ENCODE data around the gene ANGPT4. TPM values are rescaled to one million over a fixed set of nuclear protein-coding genes. Genes with fewer than 3 reads are reported as not detected.

Gene ANGPT4
- total RNA-seq, 8 experiments from 2014 or later = 0.05 to 0.28 (median 0.08) TPM; not detected in 3

DNA sequence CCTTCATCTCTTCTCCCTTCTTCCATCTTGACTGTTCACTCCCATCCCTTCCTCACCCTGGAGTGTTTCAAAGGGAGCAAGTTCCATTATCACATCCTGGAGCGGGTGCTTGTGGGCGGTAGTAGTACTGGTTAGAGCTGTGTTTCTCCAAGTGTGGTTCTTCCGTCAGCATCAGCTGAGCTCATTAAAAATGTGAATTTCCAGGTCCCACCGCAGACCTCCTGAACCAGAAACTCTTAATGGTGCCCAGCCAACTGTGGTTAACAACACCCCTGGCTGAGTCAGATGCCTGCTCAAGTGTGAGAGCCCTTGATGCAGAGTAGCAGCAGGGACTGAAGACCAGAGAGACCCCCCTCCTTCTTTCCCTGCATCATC is 24.4 kb downstream of the ANGPT4 start:
- WGBS, 10 experiments = 70 to 92% (median 76%) methylated on average over 2 to 4 of the region's 4 CpGs; no CpG with 5 or more reads in 7 of the 10 experiments
- in situ Hi-C loops (cut with MboI; ENCODE audit: low pct_unique_long_range_greater_than_20kb in 2 of 9, low sequenced_read_pairs in 9 of 9, unreplicated experiment in 9 of 9) = no loop called here
- H3K4me1 ChIP-seq (replicated peaks in 1 of 2) = peaks cover 0 to 3% of the 10 kb centered on the region in 2 donors
- peak in 2 of 8 experiments; percentile 23 to 28 for ATAC-seq (replicated peaks in 6 of 8)
- H3K4me3 ChIP-seq = no peak overlapping the region
- no peak overlapping the region for H3K27ac ChIP-seq

DNA sequence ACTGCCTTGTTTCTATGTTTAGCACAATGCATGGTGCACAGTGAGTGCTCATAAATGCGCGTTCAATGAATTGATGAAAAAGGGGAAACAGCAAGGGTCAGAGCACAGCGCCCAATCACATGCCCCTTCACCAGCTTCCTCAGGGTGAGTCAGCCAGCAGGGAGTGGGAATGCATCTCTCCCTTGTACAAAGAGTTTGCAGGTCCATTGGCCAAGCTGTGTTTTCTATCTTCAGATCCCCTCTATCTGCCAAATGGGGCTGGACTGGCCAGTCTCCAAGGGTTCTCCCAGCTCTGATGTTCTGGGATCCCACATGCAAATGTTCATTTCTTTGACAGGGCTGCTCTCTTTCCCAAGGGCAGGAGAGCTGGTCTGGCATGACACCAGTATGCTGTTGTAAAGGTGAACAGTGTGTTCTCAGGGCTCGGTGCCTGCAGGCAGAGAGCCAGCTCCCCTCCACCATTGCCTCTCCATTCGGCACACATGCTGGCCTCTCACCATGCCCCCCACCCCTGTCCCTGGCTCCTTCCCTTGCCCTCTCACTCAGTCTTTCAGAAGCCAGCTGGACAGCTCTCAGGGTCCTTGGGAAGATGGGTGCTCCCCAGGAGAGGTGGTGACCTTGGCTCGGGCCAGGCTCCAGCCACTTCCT is 25.0 kb downstream of the ANGPT4 start:
- 10 to 100% (median 77%) methylated on average over 1 to 5 of the region's 6 CpGs; no CpG with 5 or more reads in 2 of the 10 experiments for WGBS, 10 experiments
- H3K4me3 ChIP-seq = no peak overlapping the region
- in situ Hi-C loops (cut with MboI; ENCODE audit: low pct_unique_long_range_greater_than_20kb in 2 of 9, low sequenced_read_pairs in 9 of 9, unreplicated experiment in 9 of 9) = no loop called here
- ATAC-seq (replicated peaks in 6 of 8) = peak in 7 of 8 experiments; percentile 15 to 72 (median 53)
- no peak overlapping the region for H3K27ac ChIP-seq
- peaks cover 0 to 3% of the 10 kb centered on the region in 2 donors for H3K4me1 ChIP-seq (replicated peaks in 1 of 2)

DNA sequence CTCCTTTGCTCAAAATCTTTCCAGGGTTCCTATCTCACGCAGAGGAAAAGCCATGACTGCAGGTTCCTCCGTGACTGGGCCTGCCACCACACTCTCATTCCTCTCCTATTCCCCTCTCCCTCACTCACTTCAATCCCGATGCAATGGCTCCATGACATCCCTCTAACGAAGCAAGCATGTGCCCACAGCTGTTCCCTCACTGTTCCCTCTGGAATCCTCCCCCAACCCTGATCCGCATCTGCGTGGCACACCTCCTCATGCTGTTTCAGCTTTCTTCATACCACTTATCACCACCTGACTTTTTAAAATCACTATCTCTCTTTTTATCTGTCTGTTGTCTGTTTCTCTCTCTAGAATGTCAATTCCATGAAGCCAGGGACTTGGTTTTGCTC is 25.5 kb downstream of the ANGPT4 start:
- 9 to 83% (median 47%) methylated on average over 1 to 5 of the region's 6 CpGs for WGBS, 10 experiments
- in situ Hi-C loops (cut with MboI; ENCODE audit: low pct_unique_long_range_greater_than_20kb in 2 of 9, low sequenced_read_pairs in 9 of 9, unreplicated experiment in 9 of 9) = no loop called here
- Histone ChIP-seq H3K4me1 (replicated peaks in 1 of 2) (peaks cover 0 to 3% of the 10 kb centered on the region in 2 donors), H3K4me3 (no peak overlapping the region), H3K27ac (no peak overlapping the region)
- ATAC-seq (replicated peaks in 6 of 8) = peak in 2 of 8 experiments; percentile 8 to 11

DNA sequence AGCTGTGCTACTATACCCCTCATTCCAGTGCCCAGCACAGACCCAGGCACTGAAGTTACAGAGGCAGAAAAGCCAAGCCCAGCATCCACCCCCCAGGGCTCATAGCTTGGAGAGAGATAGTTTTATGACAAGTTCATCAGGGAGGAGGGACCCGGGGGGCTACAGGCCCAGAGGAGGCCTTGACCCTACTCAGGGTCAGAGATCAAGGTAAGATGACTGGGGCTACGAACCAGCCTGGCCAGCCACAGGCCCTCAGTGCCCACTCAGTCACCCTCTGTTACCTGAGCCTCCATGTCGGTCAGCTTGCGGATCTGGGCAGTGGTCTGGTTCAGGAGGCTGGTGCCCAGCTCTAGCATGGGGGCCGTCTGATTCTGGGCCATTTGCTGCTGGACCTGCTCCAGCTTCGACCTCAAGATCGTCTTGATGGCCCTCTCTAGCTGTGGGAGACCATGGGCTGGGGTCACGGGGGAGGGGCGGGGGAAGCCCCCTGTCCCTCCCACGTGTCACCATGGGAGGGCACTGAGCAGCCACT is 26.1 kb downstream of the ANGPT4 start:
- ATAC-seq (replicated peaks in 6 of 8) = no peak
- in situ Hi-C loops (cut with MboI; ENCODE audit: low pct_unique_long_range_greater_than_20kb in 2 of 9, low sequenced_read_pairs in 9 of 9, unreplicated experiment in 9 of 9) = no loop called here
- no peak overlapping the region for H3K4me3 ChIP-seq
- H3K27ac ChIP-seq = no peak overlapping the region
- 27 to 92% (median 75%) methylated on average over 2 to 3 of the region's 10 CpGs; no CpG with 5 or more reads in 6 of the 10 experiments for WGBS, 10 experiments
- H3K4me1 ChIP-seq (replicated peaks in 1 of 2) = peaks cover 0 to 3% of the 10 kb centered on the region in 2 donors

DNA sequence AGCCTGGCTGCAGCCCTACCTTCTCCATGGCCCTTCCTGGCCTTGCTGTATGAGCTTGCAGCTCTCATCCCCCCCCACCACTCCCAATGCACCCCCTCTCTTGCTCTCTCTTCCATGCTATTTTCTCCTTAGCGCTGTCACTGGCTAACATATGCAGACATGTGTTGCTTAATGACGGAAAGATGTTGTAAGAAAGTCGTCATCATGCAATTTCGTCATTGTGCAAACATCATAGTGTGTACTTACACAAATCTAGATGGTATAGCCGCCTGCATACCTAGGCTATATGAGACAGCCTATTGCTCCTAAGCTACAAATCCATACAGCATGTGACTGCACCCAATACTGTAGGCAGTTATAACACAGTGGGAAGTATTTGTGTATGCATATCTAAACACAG is 27.0 kb downstream of the ANGPT4 start:
- Histone ChIP-seq H3K4me3 (no peak overlapping the region), H3K4me1 (replicated peaks in 1 of 2) (peaks cover 0 to 3% of the 10 kb centered on the region in 2 donors), H3K27ac (no peak overlapping the region)
- no peak for ATAC-seq (replicated peaks in 6 of 8)
- WGBS, 10 experiments = 33 to 83% (median 48%) methylated on average over 1 to 4 of the region's 5 CpGs; no CpG with 5 or more reads in 5 of the 10 experiments
- in situ Hi-C loops (cut with MboI; ENCODE audit: low pct_unique_long_range_greater_than_20kb in 2 of 9, low sequenced_read_pairs in 9 of 9, unreplicated experiment in 9 of 9) = no loop called here

DNA sequence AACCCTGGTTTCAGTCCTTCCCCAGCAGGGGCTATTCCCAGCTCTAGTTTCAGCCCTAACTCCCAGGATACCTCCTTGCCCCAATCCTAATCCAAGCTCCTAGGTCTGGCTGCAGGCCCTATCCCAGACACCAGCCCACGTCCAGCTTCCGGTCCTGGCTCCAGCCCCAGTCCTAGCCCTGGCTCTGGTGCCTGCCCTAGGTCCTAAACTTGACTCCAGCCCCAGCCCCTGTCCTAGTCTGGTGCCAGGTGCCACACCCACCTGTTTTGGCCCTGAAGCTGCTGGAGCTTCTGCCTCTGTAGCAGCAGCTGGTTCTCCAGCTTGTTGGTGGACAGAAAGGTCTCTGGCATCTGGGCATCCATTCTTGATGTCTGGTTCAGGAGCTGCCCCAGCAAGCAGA is 28.1 kb downstream of the ANGPT4 start:
- in situ Hi-C loops (cut with MboI; ENCODE audit: low pct_unique_long_range_greater_than_20kb in 2 of 9, low sequenced_read_pairs in 9 of 9, unreplicated experiment in 9 of 9) = no loop called here
- 30% methylated on average over 2 of the region's 2 CpGs; no CpG with 5 or more reads in 9 of the 10 experiments for whole genome bisulfite sequencing, 10 experiments
- peaks cover 0 to 3% of the 10 kb centered on the region in 2 donors for H3K4me1 ChIP-seq (replicated peaks in 1 of 2)
- no peak overlapping the region for H3K27ac ChIP-seq
- H3K4me3 ChIP-seq = no peak overlapping the region
- ATAC-seq (replicated peaks in 6 of 8) = no peak

DNA sequence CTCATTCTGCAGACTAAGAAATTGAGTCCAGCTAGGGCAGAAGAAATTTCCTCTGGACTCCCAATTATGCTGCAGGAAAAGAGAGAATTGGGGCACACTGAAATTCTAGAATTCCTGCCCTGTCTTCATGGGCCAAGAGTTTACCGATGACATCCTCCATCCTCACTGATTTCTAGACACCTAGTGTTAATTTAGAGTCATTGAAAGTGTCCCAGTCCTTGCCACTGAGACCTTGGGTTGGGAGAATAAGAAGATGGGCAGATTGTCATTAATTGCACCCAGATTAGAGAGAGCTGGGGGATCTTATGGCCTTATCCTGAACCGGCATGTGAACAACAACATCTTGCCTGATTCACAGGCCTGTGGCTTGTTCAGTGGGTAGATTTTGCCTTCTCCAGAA is 29.0 kb downstream of the ANGPT4 start:
- Histone ChIP-seq H3K4me3 (no peak overlapping the region), H3K27ac (no peak overlapping the region), H3K4me1 (replicated peaks in 1 of 2) (peaks cover 0 to 3% of the 10 kb centered on the region in 2 donors)
- in situ Hi-C loops (cut with MboI; ENCODE audit: low pct_unique_long_range_greater_than_20kb in 2 of 9, low sequenced_read_pairs in 9 of 9, unreplicated experiment in 9 of 9) = no loop called here
- ATAC-seq (replicated peaks in 6 of 8) = no peak
- 73 to 94% (median 90%) methylated on average over 1 to 2 of the region's 2 CpGs; no CpG with 5 or more reads in 5 of the 10 experiments for WGBS, 10 experiments

DNA sequence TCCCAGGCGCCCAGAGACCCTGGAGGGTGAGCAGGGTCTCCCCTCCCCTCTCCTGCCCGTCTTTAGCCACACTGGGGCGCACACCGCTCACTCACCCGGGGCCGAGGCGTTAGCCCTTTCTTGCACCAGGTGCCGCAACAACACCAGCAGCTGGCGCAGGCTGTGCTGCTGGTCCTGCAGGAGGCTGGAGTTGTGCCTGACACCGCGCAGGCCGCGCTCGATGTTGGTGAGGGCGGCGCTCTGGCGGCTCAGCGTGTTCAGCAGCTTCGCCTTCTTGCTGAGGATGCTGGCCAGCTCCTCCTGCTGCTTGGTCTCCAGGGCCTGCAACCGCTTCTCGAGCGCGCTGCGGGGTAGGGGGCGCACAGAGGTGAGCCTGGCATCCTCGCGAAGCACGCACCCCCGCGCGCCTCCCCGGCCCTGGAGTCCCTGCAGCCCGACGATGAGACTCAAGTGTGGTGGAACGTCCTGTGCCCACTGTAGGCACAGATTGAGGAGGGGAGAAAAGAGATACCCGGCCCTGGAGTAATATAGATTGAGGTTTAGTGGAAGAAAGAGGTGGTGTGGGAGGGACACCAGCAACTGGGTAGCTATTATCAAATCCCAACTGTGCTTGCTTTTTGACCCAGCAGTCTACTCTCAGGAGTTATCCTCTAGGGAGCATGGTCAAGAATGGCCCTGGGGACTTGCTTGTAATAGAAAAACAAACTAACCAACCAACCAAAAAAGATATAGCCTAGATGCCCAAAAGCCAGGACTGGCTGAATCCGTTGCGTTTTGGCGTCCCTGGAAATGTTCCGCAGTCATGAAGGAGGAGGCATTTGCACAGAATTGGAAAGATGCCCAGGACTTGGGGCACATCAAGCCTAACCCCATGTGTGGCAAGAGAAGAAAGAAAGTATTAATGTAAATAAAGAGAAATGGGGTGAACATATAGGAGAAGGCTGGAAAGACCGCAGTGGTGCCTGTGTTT is 30.9 kb downstream of the ANGPT4 start:
- Histone ChIP-seq H3K4me1 (replicated peaks in 1 of 2) (no peaks in the 10 kb centered on the region), H3K4me3 (no peak overlapping the region), H3K27ac (no peak overlapping the region)
- 14 to 100% (median 61%) methylated on average over 1 to 22 of the region's 41 CpGs; no CpG with 5 or more reads in 1 of the 10 experiments for WGBS, 10 experiments
- in situ Hi-C loops (cut with MboI; ENCODE audit: low pct_unique_long_range_greater_than_20kb in 2 of 9, low sequenced_read_pairs in 9 of 9, unreplicated experiment in 9 of 9) = no loop called here
- ATAC-seq (replicated peaks in 6 of 8) = peak; percentile 60 to 97 (median 73)

DNA sequence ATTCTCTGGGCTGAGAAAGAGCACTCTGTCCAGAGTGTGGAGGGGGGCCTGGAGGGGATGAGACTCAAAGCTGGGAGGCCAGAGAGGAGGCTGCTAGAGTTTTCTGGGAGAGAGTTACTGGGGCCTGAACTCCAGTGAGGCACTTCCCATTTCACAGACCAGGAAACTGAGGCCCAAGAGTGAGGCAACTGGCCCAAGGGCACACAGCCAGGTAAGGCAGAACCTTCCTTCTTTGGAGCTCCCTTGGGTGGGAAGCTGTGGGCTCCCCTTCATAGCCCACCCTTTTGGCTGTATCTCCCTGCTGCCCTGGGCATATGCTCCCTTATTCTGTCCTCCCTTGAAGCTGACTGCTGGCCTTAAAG is 34.4 kb downstream of the ANGPT4 start:
- H3K27ac ChIP-seq = no peak overlapping the region
- H3K4me1 ChIP-seq (replicated peaks in 1 of 2) = no peaks in the 10 kb centered on the region
- ATAC-seq (replicated peaks in 6 of 8) = no peak
- in situ Hi-C loops (cut with MboI; ENCODE audit: low pct_unique_long_range_greater_than_20kb in 2 of 9, low sequenced_read_pairs in 9 of 9, unreplicated experiment in 9 of 9) = no loop called here
- no peak overlapping the region for H3K4me3 ChIP-seq

DNA sequence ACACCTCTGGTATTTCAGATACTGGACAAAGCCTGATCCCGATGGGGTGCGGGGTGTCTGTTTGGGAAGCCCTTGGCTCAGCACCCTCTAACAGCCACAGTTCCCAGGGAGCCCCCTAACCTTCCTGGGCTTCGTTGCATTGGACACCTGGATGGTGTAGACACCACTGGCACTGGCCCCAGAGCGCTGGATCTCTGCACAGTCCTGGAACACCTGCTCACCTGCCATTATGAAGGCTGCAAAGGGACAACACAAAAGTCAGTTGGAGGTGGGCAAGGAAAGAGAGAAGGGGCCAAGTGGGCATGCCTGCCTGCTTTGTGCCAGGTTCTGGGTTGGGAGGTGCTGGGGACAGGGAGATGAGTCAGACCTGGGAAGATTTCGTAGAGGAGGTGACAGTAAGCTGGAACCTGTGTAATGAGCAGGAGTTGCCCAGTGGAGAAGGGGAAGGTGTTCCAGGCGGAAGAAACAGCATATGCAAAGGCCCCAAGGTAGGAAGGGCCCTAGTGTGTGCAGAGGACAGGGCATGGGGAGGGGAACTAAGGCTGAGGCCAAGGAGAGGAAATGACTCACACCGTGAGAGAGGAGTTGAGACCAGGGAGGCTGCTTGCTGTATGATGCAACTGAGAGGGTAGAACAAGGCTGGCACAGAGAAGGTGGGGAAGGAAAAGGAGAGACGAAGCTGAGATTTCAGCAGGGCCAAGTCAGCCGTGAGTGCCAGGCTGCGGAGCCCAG is 34.9 kb downstream of the ANGPT4 start:
- peak in 2 of 8 experiments; percentile 31 to 67 for ATAC-seq (replicated peaks in 6 of 8)
- Histone ChIP-seq H3K4me1 (replicated peaks in 1 of 2) (no peaks in the 10 kb centered on the region), H3K4me3 (no peak overlapping the region), H3K27ac (no peak overlapping the region)
- in situ Hi-C loops (cut with MboI; ENCODE audit: low pct_unique_long_range_greater_than_20kb in 2 of 9, low sequenced_read_pairs in 9 of 9, unreplicated experiment in 9 of 9) = no loop called here
- WGBS, 10 experiments = 0 to 70% (median 39%) methylated on average over 1 to 7 of the region's 10 CpGs; no CpG with 5 or more reads in 2 of the 10 experiments

DNA sequence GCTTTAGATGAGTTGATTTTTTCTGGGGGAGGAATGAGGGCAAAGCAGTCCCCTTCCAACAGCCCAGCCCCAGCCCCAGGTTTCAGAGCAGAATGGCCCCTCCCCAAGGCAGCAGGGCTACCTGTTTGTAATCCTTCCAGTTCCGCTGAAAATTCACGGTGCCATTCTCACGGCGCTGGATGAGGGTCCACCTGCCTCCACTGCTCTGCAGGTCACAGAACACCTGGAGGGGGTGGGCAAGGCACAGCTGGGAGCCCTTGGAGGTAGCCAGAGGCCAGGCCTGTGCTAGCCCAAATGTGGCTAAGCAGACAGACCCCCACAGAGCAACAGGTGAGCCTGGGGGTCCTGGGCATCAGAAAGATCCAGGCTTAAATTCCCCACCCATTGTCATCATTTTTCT is 36.5 kb downstream of the ANGPT4 start:
- no peaks in the 10 kb centered on the region for H3K4me1 ChIP-seq (replicated peaks in 1 of 2)
- in situ Hi-C loops (cut with MboI; ENCODE audit: low pct_unique_long_range_greater_than_20kb in 2 of 9, low sequenced_read_pairs in 9 of 9, unreplicated experiment in 9 of 9) = no loop called here
- no peak for ATAC-seq (replicated peaks in 6 of 8)
- WGBS, 10 experiments = 83% methylated on average over 1 of the region's 4 CpGs; no CpG with 5 or more reads in 9 of the 10 experiments
- H3K27ac ChIP-seq = no peak overlapping the region
- H3K4me3 ChIP-seq = no peak overlapping the region

DNA sequence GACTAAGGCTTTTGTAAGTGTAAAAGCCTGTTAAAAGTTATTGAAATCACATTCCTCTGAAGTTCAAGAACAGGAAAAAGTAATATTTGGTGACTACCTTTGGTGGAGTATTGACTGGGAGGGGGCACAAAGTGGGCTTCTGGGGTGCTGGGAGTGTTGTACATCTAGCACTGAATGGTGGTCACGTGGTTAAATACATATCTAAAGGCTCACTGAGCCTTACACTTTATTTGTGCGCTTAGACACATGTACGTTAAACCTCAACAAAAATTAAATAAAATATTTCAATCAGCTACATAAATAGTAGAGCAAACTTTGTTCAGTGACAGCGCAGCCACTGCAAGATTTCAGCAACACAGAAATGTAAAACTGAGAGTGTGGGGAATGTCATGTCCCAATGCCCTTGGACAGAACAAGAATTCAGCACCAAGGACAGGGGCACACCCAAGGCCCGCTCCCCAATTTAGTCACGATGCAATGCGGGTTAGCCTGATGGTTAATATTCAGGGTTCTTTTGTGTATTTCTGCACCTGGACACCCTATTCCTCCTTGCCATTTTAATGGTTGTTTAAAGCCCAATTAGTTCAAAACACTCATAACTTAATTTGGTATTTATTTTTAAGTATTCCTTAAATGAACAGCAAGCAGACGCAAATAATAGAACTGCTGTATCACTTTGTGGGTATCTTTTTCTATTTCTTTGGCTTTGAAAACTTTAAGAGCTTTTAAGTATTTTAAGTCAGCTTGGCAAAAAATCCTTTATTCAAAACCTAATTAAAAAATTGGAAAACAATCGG is 37.4 kb downstream of the ANGPT4 start:
- Histone ChIP-seq H3K4me1 (replicated peaks in 1 of 2) (no peaks in the 10 kb centered on the region), H3K4me3 (no peak overlapping the region), H3K27ac (no peak overlapping the region)
- in situ Hi-C loops (cut with MboI; ENCODE audit: low pct_unique_long_range_greater_than_20kb in 2 of 9, low sequenced_read_pairs in 9 of 9, unreplicated experiment in 9 of 9) = no loop called here
- WGBS, 10 experiments = 0 to 66% (median 47%) methylated on average over 1 to 7 of the region's 9 CpGs
- no peak for ATAC-seq (replicated peaks in 6 of 8)
